IMR-90 (cell line): ENCODE data around the gene SLC37A1. TPM values are rescaled to one million over a fixed set of nuclear protein-coding genes. Genes with fewer than 3 reads are reported as not detected.

Experiments used
- ATAC-seq: fragments of 200-7000 bp; cut with Tn5 transposase; 2 replicates; pipeline ENCODE4 v1.9.1; 2020; ENCODE audit warnings: low read depth, mild to moderate bottlenecking, moderate library complexity
- BruUV-seq: library from RNA; stranded (reverse); fragments of 400-500 nt; replicated peaks from 2 replicates; lab custom pipeline; 2021; lab: Mats Ljungman, UMichigan
- CTCF ChIA-PET: fragments of 300-600 bp; formaldehyde crosslinking; extraction: SDS; loops from one replicate; lab custom pipeline; 2021; ENCODE audit warnings: antibody characterized with exemption; lab: Yijun Ruan, JAX
- POLR2A ChIA-PET: fragments of 300-600 bp; sonication (Branson Sonifier 250); formaldehyde crosslinking; loops from one replicate; lab custom pipeline; 2022; ENCODE audit warnings: antibody characterized with exemption; ENCODE audit not compliant: unreplicated experiment; lab: Charles Lee
- DNase-seq: peaks from one replicate; pipeline ENCODE4 v3.0.0; 2013
- H2AFZ ChIP-seq: replicated peaks from 2 replicates; pipeline ENCODE3; 2013; ENCODE audit warnings: low read length, mild to moderate bottlenecking; ENCODE audit not compliant: poor library complexity
- H2AK5ac ChIP-seq: 2 replicates; pipeline ENCODE4 v1.6.1; 2013; ENCODE audit warnings: low read depth, low read length, inconsistent platforms
- H2AK9ac ChIP-seq: replicated peaks from 2 replicates; pipeline ENCODE3; 2013; ENCODE audit warnings: mild to moderate bottlenecking, low read depth, low read length, moderate library complexity; ENCODE audit not compliant: poor library complexity
- H2BK120ac ChIP-seq: 2 replicates; pipeline ENCODE4 v1.6.1; 2013; ENCODE audit warnings: low read depth, low read length, inconsistent platforms
- H2BK15ac ChIP-seq: 3 replicates; pipeline ENCODE4 v1.6.1; 2013; ENCODE audit warnings: low read depth, low read length, inconsistent platforms
- H2BK20ac ChIP-seq: 2 replicates; pipeline ENCODE4 v1.6.1; 2013; ENCODE audit warnings: low read depth, mild to moderate bottlenecking, inconsistent platforms, low read length, moderate library complexity
- H2BK5ac ChIP-seq: 2 replicates; pipeline ENCODE4 v1.6.1; 2013; ENCODE audit warnings: mild to moderate bottlenecking, low read depth, low read length, inconsistent platforms; ENCODE audit not compliant: poor library complexity, severe bottlenecking
- H3K14ac ChIP-seq: replicated peaks from 2 replicates; pipeline ENCODE4 v1.6.1; 2013; ENCODE audit warnings: low read depth, low read length, inconsistent platforms
- H3K18ac ChIP-seq: 2 replicates; pipeline ENCODE4 v1.6.1; 2013; ENCODE audit warnings: low read depth, low read length, control low read depth
- H3K23ac ChIP-seq: 2 replicates; pipeline ENCODE4 v1.6.1; 2013; ENCODE audit warnings: low read depth, low read length, inconsistent platforms
- H3K27ac ChIP-seq: 2 replicates; pipeline ENCODE4 v1.5.1; 2013; ENCODE audit warnings: mild to moderate bottlenecking, control low read depth, low read length; ENCODE audit not compliant: insufficient read depth
- H3K27me3 ChIP-seq: 2 replicates; pipeline ENCODE4 v1.6.1; 2013; ENCODE audit warnings: low read length; ENCODE audit not compliant: control insufficient read depth, insufficient read depth
- H3K36me3 ChIP-seq: 2 replicates; pipeline ENCODE4 v1.6.1; 2013; ENCODE audit warnings: low read length, mixed read lengths; ENCODE audit not compliant: control insufficient read depth, insufficient read depth
- H3K4ac ChIP-seq: 2 replicates; pipeline ENCODE4 v1.6.1; 2013; ENCODE audit warnings: low read depth, low read length, inconsistent platforms
- H3K4me1 ChIP-seq: 2 replicates; pipeline ENCODE4 v1.6.1; 2013; ENCODE audit warnings: low read length, mixed read lengths; ENCODE audit not compliant: control insufficient read depth, insufficient read depth
- H3K4me2 ChIP-seq: 2 replicates; pipeline ENCODE4 v1.6.1; 2013; ENCODE audit warnings: low read depth, mild to moderate bottlenecking, control low read depth, low read length, moderate library complexity
- H3K4me3 ChIP-seq: 2 replicates; pipeline ENCODE4 v1.5.1; 2013; ENCODE audit warnings: low read depth, mild to moderate bottlenecking, control low read depth, low read length, moderate library complexity; ENCODE audit not compliant: insufficient read depth
- H3K56ac ChIP-seq: 2 replicates; pipeline ENCODE4 v1.6.1; 2013; ENCODE audit warnings: low read length, inconsistent platforms; ENCODE audit not compliant: insufficient read depth; ENCODE audit errors: extremely low read depth
- H3K79me1 ChIP-seq, 2 experiments: 2 replicates each; pipeline ENCODE4 v1.6.1; 2013; ENCODE audit warnings: low read length in 2 of 2, inconsistent platforms in 1 of 2, low read depth in 1 of 2
- H3K9ac ChIP-seq: 2 replicates; pipeline ENCODE4 v1.6.1; 2013; ENCODE audit warnings: low read depth, low read length, control low read depth
- H3K9me1 ChIP-seq: 2 replicates; pipeline ENCODE4 v1.6.1; 2013; ENCODE audit warnings: low read length, inconsistent platforms; ENCODE audit not compliant: insufficient read depth
- H3K9me3 ChIP-seq: 2 replicates; pipeline ENCODE4 v1.6.1; 2013; ENCODE audit warnings: low read length; ENCODE audit not compliant: control insufficient read depth, insufficient read depth
- H4K20me1 ChIP-seq: 2 replicates; pipeline ENCODE4 v1.6.1; 2013; ENCODE audit warnings: low read length, inconsistent platforms; ENCODE audit not compliant: insufficient read depth
- H4K5ac ChIP-seq: 2 replicates; pipeline ENCODE4 v1.6.1; 2013; ENCODE audit warnings: mild to moderate bottlenecking, low read depth, low read length, control low read depth
- H4K8ac ChIP-seq, 2 experiments: 2 replicates each; pipeline ENCODE4 v1.6.1; 2013; ENCODE audit warnings: low read depth in 2 of 2, low read length in 2 of 2, control low read depth in 1 of 2, inconsistent platforms in 1 of 2
- H4K91ac ChIP-seq: 2 replicates; pipeline ENCODE4 v1.6.1; 2013; ENCODE audit warnings: low read depth, low read length, inconsistent platforms; ENCODE audit not compliant: insufficient read depth
- BHLHE40 ChIP-seq: fragments of 150-350 bp; IDR thresholded peaks from 2 replicates; pipeline ENCODE4 v1.6.1; 2016; ENCODE audit warnings: mild to moderate bottlenecking, low read depth, low read length
- CEBPB ChIP-seq: IDR thresholded peaks from 2 replicates; pipeline ENCODE4 v1.6.1; 2012; ENCODE audit warnings: low read depth, low read length, improper control_type of control experiment
- CHD1 ChIP-seq: IDR thresholded peaks from 2 replicates; pipeline ENCODE4 v1.6.1; 2012; ENCODE audit warnings: low read depth, low read length, improper control_type of control experiment
- CTCF ChIP-seq: conservative IDR thresholded peaks from 2 replicates; pipeline ENCODE4 v1.5.1; 2012; ENCODE audit warnings: mild to moderate bottlenecking, low read depth, low read length, improper control_type of control experiment
- ELK1 ChIP-seq: fragments of 150-350 bp; IDR thresholded peaks from 2 replicates; pipeline ENCODE4 v1.6.1; 2016; ENCODE audit warnings: low read depth, mild to moderate bottlenecking, low read length, moderate library complexity, borderline replicate concordance
- FOS ChIP-seq: fragments of 150-350 bp; IDR thresholded peaks from 2 replicates; pipeline ENCODE4 v1.6.1; 2016; ENCODE audit warnings: low read depth, low read length
- MAFK ChIP-seq: IDR thresholded peaks from 2 replicates; pipeline ENCODE4 v1.6.1; 2012; ENCODE audit warnings: low read depth, low read length, improper control_type of control experiment
- MAZ ChIP-seq: IDR thresholded peaks from 2 replicates; pipeline ENCODE4 v1.6.1; 2012; ENCODE audit warnings: low read depth, mild to moderate bottlenecking, low read length, improper control_type of control experiment, moderate library complexity, borderline replicate concordance
- MXI1 ChIP-seq: IDR thresholded peaks from 2 replicates; pipeline ENCODE4 v1.6.1; 2012; ENCODE audit warnings: low read depth, mild to moderate bottlenecking, low read length, moderate library complexity, borderline replicate concordance
- NFE2L2 ChIP-seq: fragments of 150-350 bp; IDR thresholded peaks from 2 replicates; pipeline ENCODE4 v1.6.1; 2016; ENCODE audit warnings: low read depth, mild to moderate bottlenecking, low read length
- POLR2A ChIP-seq: IDR thresholded peaks from 2 replicates; pipeline ENCODE4 v1.6.1; 2012; ENCODE audit warnings: mild to moderate bottlenecking, low read depth, low read length
- RAD21 ChIP-seq: IDR thresholded peaks from 2 replicates; pipeline ENCODE4 v1.6.1; 2012; ENCODE audit warnings: low read length, improper control_type of control experiment
- RCOR1 ChIP-seq: IDR thresholded peaks from 2 replicates; pipeline ENCODE4 v1.6.1; 2012; ENCODE audit warnings: mild to moderate bottlenecking, low read length, improper control_type of control experiment; ENCODE audit not compliant: insufficient replicate concordance
- RFX5 ChIP-seq: IDR thresholded peaks from 2 replicates; pipeline ENCODE4 v1.8.0; 2012; ENCODE audit warnings: low read depth, mild to moderate bottlenecking, low read length, moderate library complexity
- SMC3 ChIP-seq: fragments of 150-350 bp; IDR thresholded peaks from 2 replicates; pipeline ENCODE4 v1.6.1; 2016; ENCODE audit warnings: low read depth, mild to moderate bottlenecking, antibody characterized with exemption, low read length, moderate library complexity
- USF2 ChIP-seq: fragments of 150-350 bp; IDR thresholded peaks from 2 replicates; pipeline ENCODE4 v1.6.1; 2017; ENCODE audit warnings: mild to moderate bottlenecking, antibody characterized with exemption, low read length, low read depth
- whole genome bisulfite sequencing, 2 experiments: methylation state at CpG; one replicate each; pipeline versions ENCODE4 v1.1.5 to v1.1.7; 2013; ENCODE audit warnings: missing lambda C conversion rate in 2 of 2; ENCODE audit not compliant: insufficient read length in 1 of 2; ENCODE audit errors: extremely low coverage in 2 of 2; 5-methylcytosine and 5-hydroxymethylcytosine counted together
- dilution Hi-C: fragments of 300-500 bp; cut with HindIII; formaldehyde crosslinking; loops from one replicate; pipeline ENCODE4 v1.14.3; 2018; ENCODE audit warnings: low sequenced_read_pairs; ENCODE audit not compliant: unreplicated experiment
- in situ Hi-C: fragments of 300-500 bp; cut with MboI; formaldehyde crosslinking; loops from 3 replicates; pipeline ENCODE4 v1.14.3; 2019; ENCODE audit warnings: low sequenced_read_pairs, inconsistent platforms, mixed read lengths
- intact Hi-C: fragments of 100-400 bp; cut with micrococcal nuclease; formaldehyde crosslinking; loops from 2 replicates; pipeline ENCODE4 v1.10.0; 2022
- polyA plus RNA-seq, 3 experiments: library from polyadenylated mRNA; depleted of rRNA; stranded (reverse); fragments of >200 nt; gene quantifications; 2 replicates each; pipeline ENCODE4 v1.2.3, GENCODE V29; 2012; ENCODE audit warnings: low replicate concordance in 1 of 3
- total RNA-seq: library from RNA; depleted of rRNA; stranded (reverse); fragments of >200 nt; gene quantifications from 2 replicates; pipeline ENCODE4 v1.2.3, GENCODE V29; 2012

The SLC37A1 gene
- total and polyA plus RNA-seq, 2 of the 4 experiments (the other 2 are of a cell fraction) = 0.36 to 0.48 TPM

- H2BK5ac ChIP-seq = no peak overlapping the region
- no peak overlapping the region for H2BK120ac ChIP-seq
- in situ Hi-C loops (no loop called here), dilution Hi-C loops (no loop called here), intact Hi-C loops (no loop called here)
- TF ChIP-seq ELK1 (no peak), POLR2A (no peak), SMC3 (no peak), CEBPB (no peak), RFX5 (no peak), CTCF (no peak), MAFK (no peak), NFE2L2 (no peak), USF2 (no peak), BHLHE40 (no peak), MXI1 (no peak), CHD1 (no peak), MAZ (no peak), FOS (no peak), RCOR1 (no peak), RAD21 (no peak)
- H3K9me3 ChIP-seq = no peaks in the 10 kb centered on the region
- no peak overlapping the region for H3K9ac ChIP-seq
- no peak overlapping the region for H3K14ac ChIP-seq
- no peak overlapping the region for H3K23ac ChIP-seq
- ATAC-seq = no peak
- H3K79me1 ChIP-seq = no peaks in the 10 kb centered on the region
- H3K4me3 ChIP-seq = no peak overlapping the region
- no peak overlapping the region for H4K5ac ChIP-seq
- H2AK9ac ChIP-seq = no peak overlapping the region
- no peak overlapping the region for H3K4me2 ChIP-seq
- no peak overlapping the region for H3K27ac ChIP-seq
- WGBS, 2 experiments = 39% methylated on average over 4 of the region's 12 CpGs; no CpG with 5 or more reads in 1 of the 2 experiments
- H3K4me1 ChIP-seq = no peaks in the 10 kb centered on the region
- DNase-seq = no peak
- H2AK5ac ChIP-seq = no peak overlapping the region
- H2BK20ac ChIP-seq = no peak overlapping the region
- ChIA-PET CTCF (no interaction called here), POLR2A (no interaction called here)
- no peak overlapping the region for H2BK15ac ChIP-seq
- H4K8ac ChIP-seq = no peak overlapping the region
- H3K9me1 ChIP-seq = no peaks in the 10 kb centered on the region
- no TSS peak for BruUV-seq
- no peak overlapping the region for H2AFZ ChIP-seq
- H3K18ac ChIP-seq = no peak overlapping the region
- H3K36me3 ChIP-seq = no peaks in the 10 kb centered on the region
- H3K27me3 ChIP-seq = peaks cover 13% of the 10 kb centered on the region; the same call in 1 of the 2 replicates
- no peak overlapping the region for H3K56ac ChIP-seq
- H4K20me1 ChIP-seq = no peaks in the 10 kb centered on the region
- H4K91ac ChIP-seq = no peak overlapping the region
- no peak overlapping the region for H3K4ac ChIP-seq
Measured at GRCh38 chr21:42541174-42541573, 27.5 kb downstream of the SLC37A1 start.
